HG02981 (cell line): ENCODE results near the gene BCR.
"Not testable (repeated sequence)": the region's sequence is repeated elsewhere in the genome, so short reads cannot be mapped to it uniquely, and the experiment has no call there.

Experiments used
- ATAC-seq: cut with Tn5 transposase; IDR thresholded peaks from one replicate; pipeline ENCODE4 v1.9.1; 2021; ENCODE audit warnings: mild to moderate bottlenecking, moderate library complexity; ENCODE audit not compliant: unreplicated experiment

Gene BCR

DNA sequence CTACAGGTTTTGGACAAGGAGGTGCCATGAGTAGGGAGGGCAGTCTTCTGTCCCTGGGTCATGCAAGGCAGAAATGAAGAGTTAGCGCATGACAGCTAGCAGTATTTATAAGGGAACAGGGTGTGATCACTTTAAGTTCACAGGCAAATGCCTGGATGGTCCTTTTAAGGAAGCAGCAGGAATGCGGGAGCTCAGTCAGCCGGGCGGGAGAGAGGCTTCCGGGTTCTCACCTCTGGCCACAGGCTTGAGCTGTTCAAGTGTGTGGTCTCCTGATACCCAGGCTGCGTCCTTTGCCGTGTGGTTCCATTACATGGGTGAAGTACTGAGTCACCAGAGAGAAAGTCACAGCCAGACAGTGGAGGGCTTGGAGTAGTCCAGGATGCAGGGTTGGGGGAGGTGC lies 105.4 kb downstream of the BCR start:
- no peak for ATAC-seq

DNA sequence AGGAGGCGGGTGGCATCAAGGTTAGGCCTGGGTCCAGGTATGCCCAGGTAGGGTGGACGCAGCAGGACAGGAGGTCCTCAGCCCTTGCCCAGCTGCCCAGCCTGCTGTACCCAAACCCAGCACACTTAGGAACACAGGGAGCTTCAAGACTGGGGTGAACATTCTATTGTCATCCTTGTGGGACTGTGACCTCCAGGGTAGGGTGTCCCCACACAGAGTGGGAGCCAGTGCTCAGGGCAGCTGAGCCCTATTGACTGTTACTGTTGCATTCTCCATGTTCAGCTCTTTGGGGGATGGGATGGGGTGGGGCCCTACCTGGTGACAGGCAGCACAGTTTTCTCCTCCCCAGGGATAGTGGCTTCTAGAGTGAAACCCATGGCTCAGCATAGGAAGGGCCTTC lies 106.0 kb downstream of the BCR start:
- ATAC-seq: no peak

DNA sequence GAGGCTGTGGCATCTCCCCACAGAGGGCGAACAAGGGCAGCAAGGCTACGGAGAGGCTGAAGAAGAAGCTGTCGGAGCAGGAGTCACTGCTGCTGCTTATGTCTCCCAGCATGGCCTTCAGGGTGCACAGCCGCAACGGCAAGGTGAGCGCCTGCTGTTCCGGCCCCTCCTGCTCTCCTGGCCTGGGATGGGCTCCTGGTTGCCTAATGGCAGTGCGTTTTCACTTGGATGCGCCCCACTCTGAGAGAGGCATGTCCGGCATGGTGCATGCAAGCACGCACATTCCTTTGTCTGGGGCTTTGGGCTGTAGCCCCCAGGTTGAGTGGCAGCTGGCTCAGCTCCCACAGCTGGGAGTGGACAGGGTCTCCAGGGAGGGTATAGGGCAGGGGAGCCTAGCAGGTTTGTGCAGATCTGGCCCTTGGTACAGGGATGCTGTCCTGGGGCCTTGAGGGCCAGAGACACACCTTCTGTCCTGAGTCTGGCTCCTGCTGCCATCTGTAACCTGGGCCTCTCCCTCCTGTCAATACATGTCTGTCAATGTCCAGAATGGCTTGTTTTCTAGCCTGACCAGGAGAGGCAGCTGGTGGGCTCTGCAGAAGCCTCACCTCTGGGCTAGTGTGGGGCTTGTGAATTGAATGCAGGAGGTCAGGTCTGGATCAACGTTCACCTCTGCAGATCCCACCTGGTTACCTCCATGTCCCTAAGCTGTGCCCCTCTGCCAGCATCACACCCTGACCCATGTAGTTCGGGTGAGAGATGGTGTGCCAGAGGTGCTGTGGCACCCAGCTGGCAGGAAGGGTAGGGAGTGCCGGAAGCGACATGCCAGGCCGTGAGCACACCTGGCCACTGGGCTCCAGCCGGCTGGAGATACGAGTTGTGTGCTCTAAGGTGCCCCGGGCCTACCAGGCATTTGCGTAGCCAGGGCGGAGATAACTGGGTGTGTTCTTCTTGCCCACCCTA lies 107.1 kb downstream of the BCR start:
- ATAC-seq: no peak

DNA sequence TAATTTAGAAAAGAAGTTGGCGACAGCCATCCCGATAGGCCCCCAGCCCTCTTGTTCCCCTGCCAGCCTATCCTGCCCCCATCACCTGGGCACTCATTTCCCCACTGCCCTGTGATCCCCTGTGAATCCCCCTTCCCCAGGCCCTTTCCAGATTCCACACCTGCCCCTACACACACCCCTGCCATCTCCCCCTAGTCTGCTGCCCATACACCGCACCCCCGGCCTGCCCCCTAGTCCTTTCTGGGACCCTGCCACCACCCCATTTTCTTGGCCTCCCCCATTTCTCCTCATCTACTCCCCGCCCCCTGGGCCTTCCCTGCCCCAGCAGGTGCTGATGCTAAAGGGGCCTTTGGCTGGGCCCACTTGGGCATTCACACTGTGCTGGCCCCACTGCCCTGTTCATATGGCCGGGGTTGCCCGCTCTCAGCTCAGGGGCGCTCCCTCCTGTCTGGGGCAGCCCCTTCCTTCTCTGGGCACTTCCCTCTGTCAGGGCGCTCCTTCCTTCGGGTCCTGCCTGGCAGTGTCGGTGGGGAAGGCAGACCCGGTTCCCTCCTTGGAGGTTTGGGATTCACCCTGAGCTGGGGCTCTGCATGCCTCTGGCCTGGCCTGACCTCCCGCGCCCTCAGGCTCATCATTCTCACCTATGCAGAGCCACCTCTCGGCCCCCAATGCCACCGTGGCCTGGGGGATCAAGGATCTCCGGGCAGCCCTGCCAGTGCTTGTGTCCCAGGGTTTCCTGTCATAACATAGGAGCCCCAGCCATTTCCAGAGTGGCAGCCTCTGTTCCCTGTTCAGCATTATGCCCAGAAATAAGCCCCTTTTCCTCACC lies 108.2 kb downstream of the BCR start:
- ATAC-seq: no peak

DNA sequence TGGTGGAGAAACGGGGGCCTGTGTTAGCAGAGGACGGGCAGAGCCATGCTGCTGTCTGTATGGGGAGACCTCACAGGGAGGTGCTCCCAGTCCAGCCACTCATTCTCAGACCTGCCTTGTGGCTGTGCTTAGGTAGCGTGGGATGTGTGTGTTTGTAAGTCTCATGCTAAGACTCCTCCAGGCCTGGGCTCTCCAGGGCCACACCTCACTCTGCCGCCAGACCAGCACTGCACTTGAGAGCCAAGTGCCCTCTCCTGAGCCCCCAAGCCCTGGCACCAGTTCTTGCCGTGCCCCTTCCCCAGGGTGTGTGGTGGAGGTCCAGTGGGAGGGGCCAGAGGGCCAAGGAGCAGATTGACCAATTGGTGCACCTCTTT lies 108.8 kb downstream of the BCR start:
- no peak for ATAC-seq

DNA sequence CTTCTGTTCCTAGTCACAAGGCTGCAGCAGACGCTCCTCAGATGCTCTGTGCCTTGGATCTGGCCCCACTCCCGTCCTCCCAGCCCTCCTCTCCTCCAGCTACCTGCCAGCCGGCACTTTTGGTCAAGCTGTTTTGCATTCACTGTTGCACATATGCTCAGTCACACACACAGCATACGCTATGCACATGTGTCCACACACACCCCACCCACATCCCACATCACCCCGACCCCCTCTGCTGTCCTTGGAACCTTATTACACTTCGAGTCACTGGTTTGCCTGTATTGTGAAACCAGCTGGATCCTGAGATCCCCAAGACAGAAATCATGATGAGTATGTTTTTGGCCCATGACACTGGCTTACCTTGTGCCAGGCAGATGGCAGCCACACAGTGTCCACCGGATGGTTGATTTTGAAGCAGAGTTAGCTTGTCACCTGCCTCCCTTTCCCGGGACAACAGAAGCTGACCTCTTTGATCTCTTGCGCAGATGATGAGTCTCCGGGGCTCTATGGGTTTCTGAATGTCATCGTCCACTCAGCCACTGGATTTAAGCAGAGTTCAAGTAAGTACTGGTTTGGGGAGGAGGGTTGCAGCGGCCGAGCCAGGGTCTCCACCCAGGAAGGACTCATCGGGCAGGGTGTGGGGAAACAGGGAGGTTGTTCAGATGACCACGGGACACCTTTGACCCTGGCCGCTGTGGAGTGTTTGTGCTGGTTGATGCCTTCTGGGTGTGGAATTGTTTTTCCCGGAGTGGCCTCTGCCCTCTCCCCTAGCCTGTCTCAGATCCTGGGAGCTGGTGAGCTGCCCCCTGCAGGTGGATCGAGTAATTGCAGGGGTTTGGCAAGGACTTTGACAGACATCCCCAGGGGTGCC lies 109.8 kb downstream of the BCR start:
- no peak for ATAC-seq

DNA sequence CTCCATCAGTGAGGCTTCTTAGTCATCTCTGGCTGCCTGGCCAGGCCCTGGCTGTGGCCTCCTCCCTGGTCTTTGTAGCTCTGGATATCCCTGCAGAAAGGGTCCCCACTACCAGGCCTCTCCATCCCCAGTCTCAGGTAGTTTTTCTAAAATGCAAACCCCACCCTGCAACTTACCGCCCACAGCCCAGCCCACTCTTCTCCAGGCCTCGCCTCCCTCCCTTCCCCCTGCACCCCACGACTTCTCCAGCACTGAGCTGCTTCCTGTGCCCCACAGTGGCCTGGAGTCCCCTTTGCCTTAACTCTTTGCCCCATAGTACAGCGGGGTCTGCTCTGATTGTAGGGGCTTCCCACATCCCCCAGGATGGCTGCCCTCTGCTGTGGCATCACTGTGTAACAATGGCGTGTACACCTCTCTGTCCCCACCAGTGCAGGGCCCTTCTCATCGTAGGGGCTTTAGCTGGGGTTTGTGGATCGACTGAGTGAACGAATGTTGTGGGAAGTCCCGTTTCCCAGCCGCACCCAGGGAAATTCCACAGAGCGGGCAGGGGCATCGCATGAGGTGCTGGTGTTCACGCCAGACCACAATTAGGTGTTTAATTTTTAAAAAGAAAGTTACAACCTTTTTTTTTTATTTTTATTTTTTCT lies 111.6 kb downstream of the BCR start:
- no peak for ATAC-seq

DNA sequence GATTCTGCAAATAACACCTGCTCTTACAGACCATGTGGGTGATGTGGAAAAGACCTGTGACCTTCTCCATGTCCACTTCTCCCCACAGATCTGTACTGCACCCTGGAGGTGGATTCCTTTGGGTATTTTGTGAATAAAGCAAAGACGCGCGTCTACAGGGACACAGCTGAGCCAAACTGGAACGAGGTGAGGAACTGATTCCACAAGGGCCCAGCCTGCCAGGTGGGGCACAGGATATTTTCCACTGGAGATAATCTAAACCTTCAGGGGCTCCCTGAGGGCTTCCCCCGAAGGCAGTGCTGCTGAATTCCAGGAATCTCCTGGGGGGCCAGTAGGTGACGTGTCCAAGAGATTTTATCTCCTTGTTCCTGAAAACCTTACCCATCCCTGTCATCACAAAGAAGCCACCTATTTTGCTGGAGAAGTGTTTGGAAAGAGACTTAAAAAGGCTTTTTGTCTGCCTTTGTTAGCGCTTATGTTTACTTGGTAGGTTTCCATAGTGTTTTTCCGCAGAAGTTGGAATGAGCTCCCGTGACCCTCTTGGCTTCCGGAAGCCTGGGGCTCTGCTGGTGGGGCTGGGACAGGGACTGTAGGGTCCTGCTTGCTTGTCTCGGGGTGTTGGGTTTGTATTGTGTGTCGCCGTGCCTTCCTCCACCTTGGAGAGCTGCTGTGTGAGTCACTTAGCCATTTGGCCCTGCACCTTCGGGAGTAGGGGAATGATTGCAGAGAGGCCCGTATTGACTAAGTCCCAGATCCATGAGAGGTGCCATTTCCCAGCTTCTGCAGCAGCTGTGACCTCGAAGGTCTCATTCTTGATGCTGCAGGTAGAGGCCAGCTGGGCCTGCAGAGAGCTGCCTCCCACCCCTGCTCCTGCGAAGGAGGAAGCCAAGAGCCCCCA lies 112.4 kb downstream of the BCR start:
- ATAC-seq: no peak

DNA sequence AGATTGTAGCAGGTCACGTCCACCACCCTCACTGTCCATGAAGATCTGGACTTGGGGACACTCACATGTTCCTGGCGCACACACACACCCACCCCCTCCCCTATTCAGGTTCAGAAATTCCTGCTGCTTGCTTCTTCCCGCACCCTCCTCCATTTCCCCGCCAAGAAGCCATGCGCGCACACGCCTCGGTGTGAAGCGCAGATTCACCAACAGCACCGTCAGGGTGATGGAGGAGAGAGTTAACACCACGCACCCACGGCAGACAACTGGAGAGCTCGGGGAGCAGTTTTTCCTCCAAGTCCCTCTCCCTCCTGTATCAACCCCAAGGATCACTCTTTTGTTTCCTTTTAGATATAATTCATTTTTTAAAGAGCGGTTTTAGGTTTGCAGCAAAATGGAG lies 113.4 kb downstream of the BCR start:
- ATAC-seq: no peak

DNA sequence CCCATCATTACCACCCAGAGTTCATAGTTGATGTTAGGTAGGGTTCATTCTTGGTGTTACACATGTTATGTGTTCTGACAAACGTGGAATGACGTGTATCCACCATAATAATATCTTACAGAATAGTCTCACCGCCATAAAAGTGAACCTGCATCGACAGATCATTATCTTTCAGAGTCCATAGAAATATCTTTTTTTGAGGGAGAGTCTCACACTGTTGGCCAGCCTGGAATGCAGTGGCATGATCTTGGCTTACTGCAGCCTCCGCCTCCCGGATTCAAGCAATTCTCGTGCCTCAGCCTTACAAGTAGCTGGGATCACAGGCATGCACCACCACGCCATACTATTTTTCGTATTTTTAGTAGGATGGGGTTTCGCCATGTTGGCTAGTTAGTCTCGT lies 113.9 kb downstream of the BCR start:
- no peak for ATAC-seq

DNA sequence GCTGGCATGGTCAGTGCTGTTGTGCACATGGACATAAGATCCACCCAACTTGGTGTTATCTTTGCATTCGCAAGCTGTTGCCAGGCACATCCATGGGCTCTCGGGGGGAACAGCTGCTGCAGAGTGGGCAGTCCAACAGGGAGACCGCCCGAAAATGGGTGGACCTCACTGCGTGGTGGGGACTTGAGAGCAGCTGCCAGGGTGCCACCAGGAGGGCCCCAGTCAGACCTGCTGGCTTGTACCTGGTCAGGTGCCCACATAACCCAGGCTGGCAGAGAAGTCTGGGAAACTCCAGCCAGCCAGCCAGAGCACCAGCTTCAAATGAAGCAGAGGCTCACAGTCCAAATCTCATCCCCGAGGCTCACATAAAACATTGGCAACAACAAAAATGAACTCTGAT lies 120.2 kb downstream of the BCR start:
- no peak for ATAC-seq

DNA sequence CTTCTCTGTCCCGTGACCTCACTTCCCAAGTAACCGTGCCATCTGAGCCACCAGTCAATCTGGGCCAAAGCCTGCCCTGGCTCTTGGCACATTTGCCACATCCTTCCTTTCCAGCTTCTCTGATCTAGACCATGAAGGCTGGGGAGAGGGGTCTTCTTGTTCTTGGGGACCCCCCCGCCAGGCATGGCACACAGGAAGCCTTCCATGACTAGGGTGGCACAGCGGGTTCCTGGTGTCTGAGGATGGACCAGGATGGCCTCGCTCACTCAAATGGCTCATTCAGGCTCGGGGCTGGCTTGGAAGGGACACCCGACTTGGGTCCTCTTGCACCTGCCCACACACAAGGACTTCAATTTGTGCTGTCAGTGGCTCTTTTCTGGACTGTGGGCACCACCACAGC lies 121.3 kb downstream of the BCR start:
- no peak for ATAC-seq

DNA sequence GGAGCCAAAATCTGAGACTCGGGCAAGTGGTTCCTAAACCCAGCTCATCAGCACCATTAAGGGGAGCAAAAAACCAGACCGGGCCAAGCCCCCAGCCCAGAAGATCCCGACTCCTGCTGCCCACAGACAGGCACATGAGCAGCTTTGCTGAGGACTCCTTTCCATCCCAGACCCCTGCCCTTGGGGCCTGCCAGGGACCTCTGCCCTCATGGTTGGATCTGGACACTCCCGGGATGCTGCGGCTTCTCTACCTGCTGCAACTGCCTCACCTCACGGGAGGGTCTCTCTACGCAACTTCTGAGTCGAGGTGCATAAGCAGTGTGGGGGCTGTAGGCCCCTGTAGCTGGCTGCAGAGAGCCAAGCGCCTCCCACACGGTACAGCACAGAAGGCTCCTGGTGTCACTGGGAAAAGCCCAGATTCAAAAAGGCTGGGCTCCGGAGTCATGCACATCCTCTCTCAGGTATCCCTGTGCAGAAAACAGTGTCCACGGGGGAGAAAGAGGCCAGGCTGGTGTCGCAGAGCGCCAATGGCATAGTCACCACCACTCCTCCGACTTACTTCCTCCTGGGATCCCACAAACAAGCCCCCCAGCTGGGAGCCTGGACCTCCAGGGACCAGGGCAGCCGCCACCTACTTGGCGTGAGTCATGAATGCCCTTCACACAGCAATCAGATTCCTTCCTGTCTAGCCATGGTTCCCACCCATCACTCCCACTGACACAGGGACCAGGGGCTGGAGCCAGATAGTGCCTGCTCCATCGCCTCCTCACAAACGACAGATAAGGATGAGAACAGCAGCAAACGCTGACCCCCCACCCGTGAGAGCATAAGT lies 122.1 kb downstream of the BCR start:
- ATAC-seq: no peak

DNA sequence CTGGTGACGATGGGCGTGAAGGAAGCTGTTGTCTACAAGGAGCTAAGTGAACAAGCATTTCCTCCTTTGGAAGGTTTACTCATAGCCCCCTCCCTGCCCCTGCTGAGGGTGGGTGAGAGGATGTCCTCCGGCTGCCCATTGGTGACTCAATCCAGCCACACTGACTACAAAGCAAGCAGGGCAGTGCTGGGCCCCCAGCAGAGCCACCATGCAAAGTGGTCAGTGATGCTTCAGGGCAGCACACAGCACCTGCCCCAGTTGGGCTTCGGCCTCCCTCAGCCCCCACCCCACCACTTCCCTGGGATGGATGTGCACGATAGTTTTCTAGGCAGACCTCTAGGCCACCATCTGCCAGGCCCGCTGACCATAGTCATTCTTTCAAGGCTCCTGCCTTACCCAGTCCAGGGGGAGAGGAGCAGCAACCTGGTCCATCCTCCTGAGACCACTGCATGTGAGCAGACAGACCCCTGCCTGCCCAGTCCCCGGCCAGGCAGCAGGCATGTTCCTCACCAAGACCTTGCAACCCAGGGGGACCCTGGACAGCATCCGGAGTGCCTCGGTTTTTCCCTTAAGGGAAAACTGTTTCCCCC lies 125.1 kb downstream of the BCR start:
- ATAC-seq: no peak

DNA sequence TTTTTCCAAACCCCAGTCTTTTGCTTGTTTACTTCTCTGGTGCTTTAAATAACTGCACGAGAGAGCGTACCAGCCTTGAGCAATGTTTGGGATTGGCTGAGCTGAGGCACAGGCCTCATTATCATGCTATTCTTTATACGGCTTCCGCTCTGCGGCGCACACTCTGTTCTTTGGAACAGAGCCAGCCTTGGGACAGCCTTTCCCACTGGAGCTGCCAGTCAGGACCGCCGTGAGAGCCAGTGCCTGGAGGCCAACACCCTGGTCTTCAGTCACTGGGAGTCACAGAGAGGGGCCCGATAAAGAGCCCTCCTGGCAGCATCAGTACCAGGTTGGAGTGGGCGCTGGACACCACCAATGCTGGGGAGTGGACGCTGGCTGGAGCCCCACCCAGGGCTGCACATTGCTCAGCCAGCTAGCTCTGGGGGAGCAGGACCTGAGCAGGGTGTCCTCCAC lies 125.6 kb downstream of the BCR start:
- ATAC-seq: no peak

DNA sequence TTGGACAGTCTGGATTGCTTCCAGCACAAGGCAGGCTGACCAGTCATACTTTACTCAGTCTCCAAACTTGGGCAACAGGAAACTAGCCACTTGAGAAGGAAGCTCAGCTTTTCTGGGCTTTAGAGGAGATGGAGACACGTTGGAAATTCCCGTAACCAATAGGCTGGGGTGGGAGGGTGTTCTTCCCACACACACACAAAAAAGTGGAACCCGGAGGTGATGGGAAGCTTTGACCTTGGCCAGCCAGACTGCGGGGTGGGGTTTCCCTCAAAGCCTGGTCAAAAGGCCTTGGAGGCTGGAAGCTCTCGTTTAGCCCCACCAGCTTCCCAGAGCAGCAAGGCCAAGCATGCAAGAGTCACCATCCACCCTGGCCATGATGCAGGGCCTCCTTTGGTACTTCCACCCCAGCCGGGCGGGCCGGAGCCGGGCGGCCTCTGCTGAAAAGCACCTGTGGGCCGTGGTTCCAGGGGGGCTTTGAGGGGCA lies 126.2 kb downstream of the BCR start:
- ATAC-seq: no peak

DNA sequence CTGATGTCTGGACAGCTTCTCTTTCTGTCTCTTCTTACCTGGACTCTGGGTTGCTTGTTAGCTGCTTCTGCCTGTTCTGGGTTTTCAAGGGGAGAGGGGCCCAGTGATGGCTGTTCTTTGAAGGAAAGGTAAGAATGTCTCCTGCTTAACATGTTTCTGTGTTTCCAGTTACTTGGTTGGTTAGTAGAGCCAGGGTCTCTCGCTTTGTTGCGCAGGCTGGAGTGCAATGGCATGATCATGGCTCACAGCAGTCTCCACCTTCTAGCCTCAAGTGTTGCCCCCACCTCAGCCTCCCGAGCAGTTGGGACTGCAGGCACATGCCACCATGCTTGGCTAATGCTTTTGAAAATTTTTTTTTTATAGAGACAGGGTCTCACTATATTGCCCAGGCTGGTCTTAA lies 126.6 kb downstream of the BCR start:
- no peak for ATAC-seq

DNA sequence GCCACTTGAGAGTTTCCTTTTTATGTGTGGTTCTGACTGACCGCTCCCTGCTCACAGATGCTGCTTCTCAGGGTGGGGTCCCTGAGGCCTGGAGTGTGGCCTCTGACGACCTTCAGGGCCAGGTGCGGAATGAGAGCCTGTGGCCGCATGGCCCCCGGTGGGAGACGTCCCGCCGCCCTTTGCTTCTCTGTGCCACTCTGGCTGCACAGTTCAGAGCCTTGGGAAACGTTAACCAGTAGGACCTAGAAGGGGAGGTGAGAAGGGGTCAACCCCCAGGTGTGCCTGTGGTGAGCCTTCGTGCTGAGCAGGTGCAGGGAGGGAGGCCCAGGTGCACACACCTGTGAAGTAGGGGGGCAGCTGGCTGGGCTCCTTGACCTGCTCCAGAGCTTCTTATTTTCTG lies 127.2 kb downstream of the BCR start:
- not testable (repeated sequence) for ATAC-seq
